Activated CD8-positive, alpha-beta T cell treated with anti-CD3 and anti-CD28 coated beads for 36 hours (primary cell): ENCODE data around the gene OSTF1. TPM values are rescaled to one million over a fixed set of nuclear protein-coding genes. Genes with fewer than 3 reads are reported as not detected.
A peak's percentile ranks its signal among the peaks of the same experiment; 100 is the strongest.

Experiments used
- ATAC-seq: fragments of 200-7000 bp; cut with Tn5 transposase; one replicate; pipeline ENCODE4 v1.10.0; 2021; ENCODE audit warnings: mild to moderate bottlenecking, moderate library complexity
- CTCF ChIA-PET: fragments of 350-600 bp; sonication (Branson Sonifier 250); formaldehyde crosslinking; loops from one replicate; lab custom pipeline; 2021; ENCODE audit warnings: antibody characterized with exemption; lab: Charles Lee
- POLR2A ChIA-PET: fragments of 350-600 bp; sonication (Branson Sonifier 250); formaldehyde crosslinking; loops from one replicate; lab custom pipeline; 2021; ENCODE audit warnings: antibody characterized with exemption; lab: Charles Lee
- DNase-seq: peaks from one replicate; pipeline ENCODE4 v3.0.0-alpha.2; 2020
- H3K27ac Mint-ChIP-seq: one replicate; pipeline ENCODE4 v1.8.0; 2021; ENCODE audit warnings: mild to moderate bottlenecking, mixed read lengths
- H3K27me3 Mint-ChIP-seq: one replicate; pipeline ENCODE4 v1.8.0; 2021; ENCODE audit warnings: mixed read lengths
- H3K36me3 Mint-ChIP-seq: one replicate; pipeline ENCODE4 v1.8.0; 2021; ENCODE audit warnings: low read depth, mixed read lengths
- H3K4me1 Mint-ChIP-seq: one replicate; pipeline ENCODE4 v1.8.0; 2021; ENCODE audit warnings: low read depth, mixed read lengths
- H3K4me3 Mint-ChIP-seq: one replicate; pipeline ENCODE4 v1.8.0; 2021; ENCODE audit warnings: mild to moderate bottlenecking, moderate library complexity, mixed read lengths
- H3K9me3 Mint-ChIP-seq: one replicate; pipeline ENCODE4 v1.8.0; 2021; ENCODE audit warnings: mixed read lengths
- intact Hi-C: fragments of 100-400 bp; cut with micrococcal nuclease; formaldehyde crosslinking; loops from one replicate; pipeline ENCODE4 v1.10.0; 2022
- total RNA-seq, 2 experiments: library from RNA; stranded (reverse); gene quantifications; one replicate each; pipeline ENCODE4 v1.2.3, GENCODE V29; 2021
- TF ChIP-seq, protein P1 (sequence below): fragments of 200-600 bp; IDR thresholded peaks from one replicate; pipeline ENCODE4 v1.8.0; 2022; ENCODE audit warnings: antibody characterized with exemption, mild to moderate bottlenecking

OSTF1 gene
- total RNA-seq, 2 experiments from 2014 or later, result 52.2 to 55.3 TPM

DNA sequence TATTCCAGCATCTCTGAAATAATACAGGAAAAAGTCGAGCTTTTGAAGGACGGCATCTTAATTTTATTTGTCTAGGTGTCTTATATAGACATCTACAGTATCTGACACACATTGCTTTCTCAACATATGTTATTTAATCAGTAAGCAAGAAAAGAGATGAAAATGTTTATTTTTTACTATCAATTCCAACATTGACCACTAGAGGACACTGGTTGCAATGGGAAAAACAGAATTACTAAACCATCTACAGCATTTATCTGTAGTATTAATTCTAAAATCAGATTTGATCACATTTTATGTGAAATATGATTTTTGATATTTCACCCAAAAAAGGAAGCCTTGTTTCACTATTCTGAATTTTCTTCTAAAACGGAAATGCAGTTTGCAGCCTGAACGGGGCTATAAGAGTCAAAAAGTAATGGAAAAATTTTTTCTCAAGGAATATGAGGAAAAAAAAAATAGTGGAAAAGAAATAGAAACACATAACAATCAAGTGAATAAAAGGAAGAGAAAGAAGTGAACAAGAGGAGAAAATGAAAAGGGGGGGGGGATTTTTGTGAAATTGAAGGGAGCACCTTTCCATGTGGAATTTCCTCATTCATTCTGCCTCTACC lies 98.6 kb downstream of the OSTF1 start:
- POLR2A ChIA-PET, result no interaction called here
- no peak for DNase-seq
- CTCF ChIA-PET, result interaction anchor here (0.8 to 3.2 kb wide), 9 partner anchors 9 to 73 kb away, joined by 3 to 31 read pairs (median 12); no protein-coding TSS in a partner anchor
- H3K27me3 Mint-ChIP-seq, result no peaks in the 10 kb centered on the region
- H3K9me3 Mint-ChIP-seq, result no peaks in the 10 kb centered on the region
- ATAC-seq, result no peak
- H3K27ac Mint-ChIP-seq, result no peak overlapping the region
- no peaks in the 10 kb centered on the region for H3K36me3 Mint-ChIP-seq
- TF ChIP-seq, protein P1, sequence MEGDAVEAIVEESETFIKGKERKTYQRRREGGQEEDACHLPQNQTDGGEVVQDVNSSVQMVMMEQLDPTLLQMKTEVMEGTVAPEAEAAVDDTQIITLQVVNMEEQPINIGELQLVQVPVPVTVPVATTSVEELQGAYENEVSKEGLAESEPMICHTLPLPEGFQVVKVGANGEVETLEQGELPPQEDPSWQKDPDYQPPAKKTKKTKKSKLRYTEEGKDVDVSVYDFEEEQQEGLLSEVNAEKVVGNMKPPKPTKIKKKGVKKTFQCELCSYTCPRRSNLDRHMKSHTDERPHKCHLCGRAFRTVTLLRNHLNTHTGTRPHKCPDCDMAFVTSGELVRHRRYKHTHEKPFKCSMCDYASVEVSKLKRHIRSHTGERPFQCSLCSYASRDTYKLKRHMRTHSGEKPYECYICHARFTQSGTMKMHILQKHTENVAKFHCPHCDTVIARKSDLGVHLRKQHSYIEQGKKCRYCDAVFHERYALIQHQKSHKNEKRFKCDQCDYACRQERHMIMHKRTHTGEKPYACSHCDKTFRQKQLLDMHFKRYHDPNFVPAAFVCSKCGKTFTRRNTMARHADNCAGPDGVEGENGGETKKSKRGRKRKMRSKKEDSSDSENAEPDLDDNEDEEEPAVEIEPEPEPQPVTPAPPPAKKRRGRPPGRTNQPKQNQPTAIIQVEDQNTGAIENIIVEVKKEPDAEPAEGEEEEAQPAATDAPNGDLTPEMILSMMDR, result peak; percentile 92
- peaks cover 22% of the 10 kb centered on the region for H3K4me1 Mint-ChIP-seq
- intact Hi-C loops, result no loop called here
- H3K4me3 Mint-ChIP-seq, result no peak overlapping the region

DNA sequence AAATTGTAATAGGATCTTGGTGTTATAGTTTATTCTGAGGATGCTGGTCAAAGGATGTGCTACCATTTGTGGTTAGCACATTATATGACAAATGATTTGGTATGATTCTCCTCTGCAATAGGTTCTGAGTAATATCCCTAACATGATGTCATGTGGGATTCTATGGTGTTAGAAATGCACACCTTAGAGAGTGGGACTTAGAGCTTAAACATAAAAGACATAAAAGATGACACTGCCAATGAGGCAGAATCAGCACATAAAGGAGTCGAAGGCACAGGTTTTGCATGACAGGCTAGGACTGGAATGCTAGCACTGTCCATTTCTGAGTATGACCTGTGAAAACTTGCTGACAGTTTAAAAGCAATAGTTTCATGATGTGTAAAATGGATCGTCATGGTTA lies 100.4 kb downstream of the OSTF1 start:
- Mint-ChIP-seq H3K27ac (no peak overlapping the region), H3K4me1 (peaks cover 22% of the 10 kb centered on the region), H3K9me3 (no peaks in the 10 kb centered on the region), H3K27me3 (no peaks in the 10 kb centered on the region), H3K4me3 (no peak overlapping the region), H3K36me3 (no peaks in the 10 kb centered on the region)
- TF ChIP-seq, protein P1, result no peak
- ATAC-seq (peak; percentile 57), DNase-seq (no peak)
- intact Hi-C loops, result no loop called here
- ChIA-PET CTCF (interaction anchor here (0.6 to 1.0 kb wide), 2 partner anchors 49 to 415 kb away, joined by 4 read pairs; no protein-coding TSS in a partner anchor), POLR2A (no interaction called here)

DNA sequence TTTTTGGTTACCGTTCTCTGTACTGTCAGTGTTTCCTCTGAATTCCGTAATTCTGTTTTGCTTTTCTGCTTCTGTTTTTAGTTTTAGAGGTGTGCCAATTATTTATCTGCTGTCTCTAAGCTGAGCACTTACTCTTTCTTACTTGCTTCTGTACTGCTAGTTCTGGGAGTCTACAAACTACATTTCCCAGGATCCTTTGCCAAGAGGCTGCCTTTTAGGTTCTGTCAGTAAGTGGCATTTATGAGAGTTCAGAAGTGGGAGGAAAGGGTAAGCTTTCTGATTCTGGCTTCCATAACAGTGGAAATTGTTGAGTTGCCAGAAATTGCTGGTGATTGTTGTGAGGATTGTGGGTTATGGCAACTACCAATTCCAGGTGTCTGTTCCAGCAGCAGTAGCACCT lies 102.4 kb downstream of the OSTF1 start:
- ChIA-PET CTCF (no interaction called here), POLR2A (no interaction called here)
- peaks cover 16% of the 10 kb centered on the region for H3K4me1 Mint-ChIP-seq
- ATAC-seq, result peak; percentile 61
- H3K4me3 Mint-ChIP-seq, result no peak overlapping the region
- no peak overlapping the region for H3K27ac Mint-ChIP-seq
- no peak for DNase-seq
- TF ChIP-seq, protein P1, result no peak
- intact Hi-C loops, result no loop called here
- H3K27me3 Mint-ChIP-seq, result no peaks in the 10 kb centered on the region
- H3K9me3 Mint-ChIP-seq, result no peaks in the 10 kb centered on the region
- H3K36me3 Mint-ChIP-seq, result no peaks in the 10 kb centered on the region

Other genes with a start within 250 kb of the OSTF1 start
- not detected for gene TRPM6, start 200.6 kb upstream of the OSTF1 start, total RNA-seq
- 10 to 100 TPM; 18.6 to 20.9 TPM for gene C9orf40, start 135.6 kb upstream of the OSTF1 start, total RNA-seq
- gene CARNMT1, start 60.2 kb upstream of the OSTF1 start, total RNA-seq, result 10 to 100 TPM; 31.8 to 37.6 TPM
- gene NMRK1, start 359 bp upstream of the OSTF1 start, total RNA-seq, result 10 to 100 TPM; 15.9 to 16.9 TPM